GM18951 (cell line): ENCODE results near the gene RNF4.

Experiments
- POLR2A ChIP-seq: IDR thresholded peaks from 4 replicates; pipeline ENCODE4 v1.6.1; 2011; ENCODE audit warnings: mild to moderate bottlenecking; ENCODE audit not compliant: insufficient read length, insufficient read depth; ENCODE audit errors: extremely low read depth
- in situ Hi-C: fragments of 300-500 bp; cut with MboI; formaldehyde crosslinking; loops from one replicate; pipeline ENCODE4 v1.12.0; 2022; ENCODE audit warnings: low sequenced_read_pairs, mixed read lengths, inconsistent platforms; ENCODE audit not compliant: unreplicated experiment

Gene RNF4

GRCh38 chr4:2558301-2558700, 89.4 kb downstream of the RNF4 start:
- no peak for TF ChIP-seq POLR2A
- in situ Hi-C loops: no loop called here

- no peak for TF ChIP-seq POLR2A
- in situ Hi-C loops: no loop called here
Observed at GRCh38 chr4:2560167-2560566, 91.3 kb downstream of the RNF4 start.
